ENCODE results near the gene CASP1.

- TF ChIP-seq CTCF (IDR thresholded peaks at IDR 0.05; ENCODE audit: extremely low read depth in 1 of 2, insufficient read depth in 1 of 2, low read depth in 1 of 2, low read length in 2 of 2) (no peak), POLR2A (IDR thresholded peaks at IDR 0.05; ENCODE audit: low read depth, low read length) (no peak), POLR2AphosphoS5 (IDR thresholded peaks at IDR 0.05; ENCODE audit: insufficient read depth, low read depth, low read length) (no peak), EZH2 (IDR thresholded peaks at IDR 0.05; ENCODE audit: borderline replicate concordance, low read depth, low read length, severe bottlenecking) (no peak), JUN (IDR thresholded peaks at IDR 0.05; ENCODE audit: borderline replicate concordance, insufficient read depth, insufficient read length, low read depth) (no peak), MAX (IDR thresholded peaks at IDR 0.05; ENCODE audit: insufficient read depth, insufficient read length) (no peak), MYC (IDR thresholded peaks at IDR 0.05; ENCODE audit: low read depth, low read length) (no peak), GATA2 (IDR thresholded peaks at IDR 0.05; ENCODE audit: insufficient read depth, insufficient read length, low read depth, low read length) (no peak), FOS (IDR thresholded peaks at IDR 0.05; ENCODE audit: borderline replicate concordance, insufficient read depth, low read length) (no peak)
Measured at GRCh38 chr11:105040703-105041102, 5.8 kb upstream of the CASP1 start.

All from endothelial cell of umbilical vein (primary cell).